NOMO-1 (cell line): ENCODE results near the gene CYP4B1.

Experiments
- DNase-seq, 2 experiments: peaks; one replicate each; lab custom pipeline; 2025; ENCODE audit not compliant: unreplicated experiment in 2 of 2; lab: John Stamatoyannopoulos, UW

CYP4B1 gene

GRCh38 chr1:46790446-46791101, 8.3 kb upstream of the CYP4B1 start:
- DNase-seq, result no peak

GRCh38 chr1:46793126-46793525, 5.7 kb upstream of the CYP4B1 start:
- no peak for DNase-seq

- no peak for DNase-seq
These were observed 963 bp upstream of the CYP4B1 start for GRCh38 chr1:46797696-46798470.

GRCh38 chr1:46800742-46801141, 1.9 kb downstream of the CYP4B1 start:
- no peak for DNase-seq

GRCh38 chr1:46801323-46802055, 2.6 kb downstream of the CYP4B1 start:
- no peak for DNase-seq

- DNase-seq, result no peak
These were observed 3.2 kb downstream of the CYP4B1 start for GRCh38 chr1:46802081-46802480.

- no peak for DNase-seq
These were observed 4.2 kb downstream of the CYP4B1 start for GRCh38 chr1:46802901-46803574.

- DNase-seq, result no peak
These were observed 5.4 kb downstream of the CYP4B1 start for GRCh38 chr1:46804027-46804889.

GRCh38 chr1:46804926-46805325, 6.1 kb downstream of the CYP4B1 start:
- DNase-seq, result no peak

GRCh38 chr1:46805755-46806154, 6.9 kb downstream of the CYP4B1 start:
- DNase-seq, result no peak

- DNase-seq, result no peak
These were observed 7.6 kb downstream of the CYP4B1 start for GRCh38 chr1:46806196-46807020.

- no peak for DNase-seq
These were observed 8.5 kb downstream of the CYP4B1 start for GRCh38 chr1:46807046-46807972.

- no peak for DNase-seq
These were observed 10.2 kb downstream of the CYP4B1 start for GRCh38 chr1:46809071-46809470.

- no peak for DNase-seq
These were observed 11.1 kb downstream of the CYP4B1 start for GRCh38 chr1:46809904-46810303.

GRCh38 chr1:46810596-46810995, 11.8 kb downstream of the CYP4B1 start:
- DNase-seq, result no peak

- no peak for DNase-seq
These were observed 12.2 kb downstream of the CYP4B1 start for GRCh38 chr1:46811053-46811452.

- no peak for DNase-seq
These were observed 13.5 kb downstream of the CYP4B1 start for GRCh38 chr1:46812065-46812963.
